Vagina (tissue), 2 donors: ENCODE data around the gene UQCRC1.

Source experiments
- POLR2A ChIP-seq, 2 donors: fragments of 450-650 bp; IDR thresholded peaks; one replicate each; pipeline ENCODE4 v1.6.1; 2017; ENCODE audit warnings: antibody characterized with exemption in 2 of 2, mild to moderate bottlenecking in 2 of 2, moderate library complexity in 2 of 2
- POLR2AphosphoS5 ChIP-seq, 2 donors: sonication (generic); formaldehyde crosslinking; IDR thresholded peaks; one replicate each; pipeline ENCODE4 v1.9.0; 2017; ENCODE audit warnings: antibody characterized with exemption in 2 of 2, mild to moderate bottlenecking in 2 of 2, low read depth in 1 of 2; ENCODE audit not compliant: insufficient read depth in 1 of 2
- TF ChIP-seq, protein P1 (sequence below), 3 experiments: fragments of 450-650 bp in 2 of 3; fragments of 200-600 bp in 1 of 3; sonication (generic) in 1 of 3; IDR thresholded peaks; one replicate each; pipeline ENCODE4 v1.5.1; 2017 to 2019; ENCODE audit warnings: antibody characterized with exemption in 3 of 3, mild to moderate bottlenecking in 2 of 3, moderate library complexity in 2 of 3

DNA sequence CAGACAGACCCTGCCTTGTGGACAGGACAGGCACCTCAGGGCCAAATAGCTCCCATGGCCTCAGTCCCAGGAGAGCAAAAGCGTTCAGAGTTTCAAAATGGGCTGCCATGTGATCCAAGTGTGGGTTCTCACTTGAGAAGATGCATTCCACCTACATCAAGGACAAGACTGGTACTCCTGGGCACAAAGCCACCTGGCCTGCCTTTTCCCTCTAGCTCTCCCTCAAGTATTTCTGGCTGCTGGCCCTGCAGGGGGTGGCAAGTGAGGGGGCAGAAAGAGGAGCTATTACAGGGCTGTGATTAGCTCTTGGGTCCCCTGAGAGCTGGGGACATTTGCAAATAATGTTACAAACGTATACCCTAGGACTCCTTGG is 7.8 kb downstream of the UQCRC1 start:
- TF ChIP-seq, protein P1, sequence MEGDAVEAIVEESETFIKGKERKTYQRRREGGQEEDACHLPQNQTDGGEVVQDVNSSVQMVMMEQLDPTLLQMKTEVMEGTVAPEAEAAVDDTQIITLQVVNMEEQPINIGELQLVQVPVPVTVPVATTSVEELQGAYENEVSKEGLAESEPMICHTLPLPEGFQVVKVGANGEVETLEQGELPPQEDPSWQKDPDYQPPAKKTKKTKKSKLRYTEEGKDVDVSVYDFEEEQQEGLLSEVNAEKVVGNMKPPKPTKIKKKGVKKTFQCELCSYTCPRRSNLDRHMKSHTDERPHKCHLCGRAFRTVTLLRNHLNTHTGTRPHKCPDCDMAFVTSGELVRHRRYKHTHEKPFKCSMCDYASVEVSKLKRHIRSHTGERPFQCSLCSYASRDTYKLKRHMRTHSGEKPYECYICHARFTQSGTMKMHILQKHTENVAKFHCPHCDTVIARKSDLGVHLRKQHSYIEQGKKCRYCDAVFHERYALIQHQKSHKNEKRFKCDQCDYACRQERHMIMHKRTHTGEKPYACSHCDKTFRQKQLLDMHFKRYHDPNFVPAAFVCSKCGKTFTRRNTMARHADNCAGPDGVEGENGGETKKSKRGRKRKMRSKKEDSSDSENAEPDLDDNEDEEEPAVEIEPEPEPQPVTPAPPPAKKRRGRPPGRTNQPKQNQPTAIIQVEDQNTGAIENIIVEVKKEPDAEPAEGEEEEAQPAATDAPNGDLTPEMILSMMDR (IDR thresholded peaks at IDR 0.05), result no peak
- TF ChIP-seq POLR2A (IDR thresholded peaks at IDR 0.05), result no peak
- TF ChIP-seq POLR2AphosphoS5 (IDR thresholded peaks at IDR 0.05; ENCODE audit: insufficient read depth in 1 of 2, low read depth in 1 of 2), result no peak
